ENCODE measurements around the gene CMTM2.
A peak's percentile ranks its signal among the peaks of the same experiment; 100 is the strongest.

The CMTM2 gene

DNA sequence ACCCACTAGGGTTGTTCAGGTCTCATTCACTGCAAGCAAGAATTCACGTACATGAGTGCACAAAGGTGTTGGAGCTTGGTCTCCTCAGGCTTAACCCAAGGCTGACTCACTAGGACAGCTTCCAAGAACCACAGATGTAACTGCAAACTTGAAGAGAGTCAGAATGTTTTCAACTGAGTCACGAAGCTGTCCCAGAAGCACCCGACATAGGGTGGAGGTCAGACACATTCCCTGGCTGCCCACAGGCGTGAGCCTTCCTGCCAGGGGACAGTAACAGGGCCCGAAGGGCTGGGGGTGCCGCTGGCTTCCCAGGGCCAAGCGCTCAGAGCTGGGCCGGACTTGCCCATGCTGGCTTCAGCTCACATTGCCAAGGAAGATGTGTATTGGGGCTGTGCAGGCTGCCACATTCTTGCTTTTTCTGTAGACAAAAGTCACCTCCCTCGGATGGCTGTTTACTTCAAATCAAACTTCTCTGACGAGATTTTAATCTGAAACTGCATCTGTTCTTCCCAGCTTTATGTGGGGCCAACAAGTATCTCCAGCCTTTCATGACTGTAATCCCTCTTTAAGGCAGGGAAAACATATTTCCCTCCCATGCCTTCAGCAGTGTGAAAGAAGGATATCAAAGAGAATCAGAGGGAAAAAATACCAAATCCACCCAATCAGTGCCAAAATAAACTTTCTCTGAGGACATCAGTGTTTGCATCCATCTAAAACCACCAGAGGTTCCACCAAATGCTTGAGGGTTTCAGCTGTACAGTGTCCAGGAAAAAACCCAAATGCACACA lies 39.5 kb downstream of the CMTM2 start:
- no peak overlapping the region for H3K4me3 Mint-ChIP-seq
- peaks cover 59% of the 10 kb centered on the region for H3K4me1 Mint-ChIP-seq
- H3K27ac Mint-ChIP-seq, result peak overlapping the region; percentile 45
- H3K27me3 Mint-ChIP-seq (ENCODE audit: low read depth, poor library complexity), result peaks cover 3% of the 10 kb centered on the region
- TF ChIP-seq, protein P1, sequence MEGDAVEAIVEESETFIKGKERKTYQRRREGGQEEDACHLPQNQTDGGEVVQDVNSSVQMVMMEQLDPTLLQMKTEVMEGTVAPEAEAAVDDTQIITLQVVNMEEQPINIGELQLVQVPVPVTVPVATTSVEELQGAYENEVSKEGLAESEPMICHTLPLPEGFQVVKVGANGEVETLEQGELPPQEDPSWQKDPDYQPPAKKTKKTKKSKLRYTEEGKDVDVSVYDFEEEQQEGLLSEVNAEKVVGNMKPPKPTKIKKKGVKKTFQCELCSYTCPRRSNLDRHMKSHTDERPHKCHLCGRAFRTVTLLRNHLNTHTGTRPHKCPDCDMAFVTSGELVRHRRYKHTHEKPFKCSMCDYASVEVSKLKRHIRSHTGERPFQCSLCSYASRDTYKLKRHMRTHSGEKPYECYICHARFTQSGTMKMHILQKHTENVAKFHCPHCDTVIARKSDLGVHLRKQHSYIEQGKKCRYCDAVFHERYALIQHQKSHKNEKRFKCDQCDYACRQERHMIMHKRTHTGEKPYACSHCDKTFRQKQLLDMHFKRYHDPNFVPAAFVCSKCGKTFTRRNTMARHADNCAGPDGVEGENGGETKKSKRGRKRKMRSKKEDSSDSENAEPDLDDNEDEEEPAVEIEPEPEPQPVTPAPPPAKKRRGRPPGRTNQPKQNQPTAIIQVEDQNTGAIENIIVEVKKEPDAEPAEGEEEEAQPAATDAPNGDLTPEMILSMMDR (IDR thresholded peaks at IDR 0.05), result no peak
- no peak for DNase-seq
- peaks cover 25% of the 10 kb centered on the region for H3K36me3 Mint-ChIP-seq (ENCODE audit: low read depth)
- no peaks in the 10 kb centered on the region for H3K9me3 Mint-ChIP-seq

DNA sequence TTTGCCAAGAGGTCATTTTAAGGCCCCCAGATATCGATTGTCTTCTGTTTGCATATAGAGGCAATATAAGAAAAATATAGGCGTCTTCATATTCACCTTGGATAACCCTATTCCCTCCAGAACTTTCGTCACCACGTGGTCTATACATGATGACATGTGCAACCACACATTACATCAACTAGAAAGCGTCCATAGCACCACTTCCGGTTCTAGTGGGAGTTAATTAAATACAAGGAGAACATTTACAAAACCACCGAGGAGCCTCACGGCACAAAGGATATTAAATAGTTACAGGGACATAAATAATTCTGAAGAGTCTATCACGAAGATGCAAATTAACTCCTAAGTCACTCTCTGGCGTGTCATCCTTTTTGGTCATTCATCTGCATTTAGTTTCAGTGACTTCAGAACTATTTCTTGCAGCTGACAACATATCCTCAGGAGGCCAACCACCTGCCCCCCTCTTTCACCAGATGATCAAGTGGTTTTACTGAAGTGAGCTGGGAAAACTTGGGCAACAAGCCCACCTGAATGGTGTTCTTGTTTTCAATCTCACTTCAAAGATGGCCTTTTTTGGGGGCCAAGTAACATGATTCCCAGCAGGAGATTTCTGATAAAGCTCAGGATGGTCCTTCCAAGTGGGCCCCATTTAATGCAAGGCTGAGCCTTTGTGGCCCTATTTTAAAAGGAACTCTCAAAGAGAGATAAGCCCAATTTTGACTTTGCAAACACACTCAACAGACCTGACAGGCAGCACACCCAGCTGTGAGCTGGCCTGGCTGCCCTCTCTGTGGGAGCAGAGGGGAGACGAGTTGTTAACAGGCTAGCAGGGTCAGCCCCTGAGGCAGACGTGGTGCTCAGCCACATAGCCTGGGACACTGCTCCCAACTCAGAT lies 40.5 kb downstream of the CMTM2 start:
- Mint-ChIP-seq H3K27me3 (ENCODE audit: low read depth, poor library complexity) (peaks cover 3% of the 10 kb centered on the region), H3K4me3 (no peak overlapping the region), H3K9me3 (no peaks in the 10 kb centered on the region), H3K27ac (no peak overlapping the region), H3K4me1 (peaks cover 62% of the 10 kb centered on the region), H3K36me3 (ENCODE audit: low read depth) (peaks cover 15% of the 10 kb centered on the region)
- TF ChIP-seq, protein P1 (IDR thresholded peaks at IDR 0.05), result no peak
- DNase-seq, result no peak

DNA sequence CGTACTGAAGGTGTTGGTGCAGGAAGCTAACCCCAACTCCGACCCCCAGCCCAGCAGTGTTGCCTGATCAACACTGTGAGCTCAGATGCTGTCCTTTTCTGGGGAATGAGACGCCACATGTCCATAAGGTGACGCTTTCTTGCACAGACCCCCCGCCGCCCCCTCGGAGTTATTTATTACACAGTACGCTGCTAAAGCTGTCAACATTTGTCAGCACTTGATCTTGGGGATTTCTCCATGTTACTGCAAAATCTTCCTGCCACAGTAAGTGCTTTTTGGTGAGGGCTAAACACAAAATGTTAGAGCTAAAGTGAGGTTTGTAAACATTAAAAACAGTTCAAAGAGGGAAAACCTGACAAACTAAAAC lies 41.1 kb downstream of the CMTM2 start:
- Mint-ChIP-seq H3K4me1 (peaks cover 62% of the 10 kb centered on the region), H3K36me3 (ENCODE audit: low read depth) (peaks cover 8% of the 10 kb centered on the region), H3K27me3 (ENCODE audit: low read depth, poor library complexity) (peaks cover 3% of the 10 kb centered on the region), H3K27ac (peak overlapping the region; percentile 72), H3K9me3 (no peaks in the 10 kb centered on the region), H3K4me3 (no peak overlapping the region)
- peak; percentile 45 for DNase-seq
- TF ChIP-seq, protein P1 (IDR thresholded peaks at IDR 0.05), result no peak

DNA sequence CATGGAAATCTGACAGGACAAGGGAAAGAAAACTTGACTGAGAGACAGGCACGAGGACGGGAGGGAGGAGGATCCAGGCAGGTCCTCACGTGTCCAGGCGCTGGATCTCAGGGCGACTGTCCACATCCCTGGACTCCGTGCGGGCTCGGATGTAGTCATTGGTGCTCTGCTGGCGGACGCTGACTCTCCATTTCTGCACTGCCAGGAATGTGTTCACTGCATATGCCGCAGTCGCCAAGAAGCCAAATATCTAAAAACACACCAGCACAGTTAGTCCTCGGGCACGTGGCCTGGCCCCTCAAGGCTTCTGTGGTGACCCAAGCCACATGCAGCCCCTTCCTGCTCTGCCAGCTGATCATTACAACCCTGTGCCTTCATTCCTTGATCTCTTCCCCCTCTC lies 42.7 kb downstream of the CMTM2 start:
- DNase-seq, result no peak
- Mint-ChIP-seq H3K4me1 (peaks cover 56% of the 10 kb centered on the region), H3K27ac (no peak overlapping the region), H3K27me3 (ENCODE audit: low read depth, poor library complexity) (peaks cover 3% of the 10 kb centered on the region), H3K36me3 (ENCODE audit: low read depth) (no peaks in the 10 kb centered on the region), H3K9me3 (no peaks in the 10 kb centered on the region), H3K4me3 (no peak overlapping the region)
- TF ChIP-seq, protein P1 (IDR thresholded peaks at IDR 0.05), result no peak

DNA sequence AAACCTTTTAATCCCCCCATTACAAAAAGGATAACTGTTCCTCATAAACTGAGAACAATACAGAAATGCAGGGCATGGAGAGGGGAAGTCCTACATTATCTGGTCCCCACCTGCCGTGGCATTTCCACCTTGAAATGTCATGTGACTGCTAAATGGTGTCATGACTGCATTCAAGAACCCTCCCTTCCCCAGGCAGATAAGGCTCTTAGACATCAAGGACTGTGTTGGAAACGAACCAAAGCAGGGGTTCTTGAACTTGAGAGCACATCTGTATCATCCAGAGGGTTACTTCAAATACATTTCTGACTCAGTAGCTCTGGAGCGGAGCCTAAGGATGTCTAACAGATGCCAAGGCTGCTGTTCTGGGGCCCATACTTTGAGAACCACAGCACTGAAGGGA lies 43.6 kb downstream of the CMTM2 start:
- TF ChIP-seq, protein P1 (IDR thresholded peaks at IDR 0.05), result no peak
- DNase-seq, result no peak
- Mint-ChIP-seq H3K27me3 (ENCODE audit: low read depth, poor library complexity) (peaks cover 3% of the 10 kb centered on the region), H3K4me1 (peaks cover 52% of the 10 kb centered on the region), H3K27ac (no peak overlapping the region), H3K9me3 (no peaks in the 10 kb centered on the region), H3K4me3 (no peak overlapping the region), H3K36me3 (ENCODE audit: low read depth) (no peaks in the 10 kb centered on the region)

Measured in nephron progenitor cell (in vitro differentiated cells).